Lower lobe of right lung (tissue), 2 donors: ENCODE measurements around the gene LHFPL6. TPM values are rescaled to one million over a fixed set of nuclear protein-coding genes. Genes with fewer than 3 reads are reported as not detected.

Source experiments
- ATAC-seq, 2 donors: fragments of 200-7000 bp; cut with Tn5 transposase; one replicate each; pipeline ENCODE4 v1.9.1; 2020 to 2022; ENCODE audit warnings: mild to moderate bottlenecking in 2 of 2, moderate library complexity in 2 of 2
- DNase-seq: peaks from one replicate; pipeline ENCODE4 v3.0.0-alpha.2; 2020
- H3K27ac ChIP-seq: fragments of 200-600 bp; one replicate; pipeline ENCODE4 v1.8.0; 2022
- H3K27me3 ChIP-seq: fragments of 200-600 bp; one replicate; pipeline ENCODE4 v1.8.0; 2022; ENCODE audit warnings: low read depth
- H3K36me3 ChIP-seq: fragments of 200-600 bp; one replicate; pipeline ENCODE4 v1.8.0; 2022; ENCODE audit warnings: mild to moderate bottlenecking
- H3K4me1 ChIP-seq: fragments of 200-600 bp; one replicate; pipeline ENCODE4 v1.8.0; 2022
- H3K4me3 ChIP-seq: fragments of 200-600 bp; one replicate; pipeline ENCODE4 v1.8.0; 2022; ENCODE audit warnings: mild to moderate bottlenecking
- H3K9me3 ChIP-seq: fragments of 200-600 bp; one replicate; pipeline ENCODE4 v1.8.0; 2022
- CTCF ChIP-seq: fragments of 200-600 bp; IDR thresholded peaks from one replicate; pipeline ENCODE4 v1.8.0; 2022; ENCODE audit warnings: antibody characterized with exemption, mild to moderate bottlenecking
- intact Hi-C: fragments of 100-400 bp; cut with DNase I; formaldehyde crosslinking; loops from one replicate; pipeline ENCODE4 v1.11.0; 2022
- total RNA-seq: library from RNA; stranded (reverse); fragmentation: NEBNext Ultra II Directional; extraction: Animal tissue kit (Norgen Biotek cat#: 25700); gene quantifications from one replicate; pipeline ENCODE4 v1.2.1, GENCODE V29; 2021
- donor health status: DM: no; HTN: yes; CAD: no; lungs with severe emphysema.

Gene LHFPL6
- total RNA-seq, 1 donor from 2014 or later = 68.7 TPM

- ATAC-seq (no peak), DNase-seq (no peak)
- H3K4me3 ChIP-seq = no peak overlapping the region
- no peaks in the 10 kb centered on the region for H3K9me3 ChIP-seq
- intact Hi-C loops = no loop called here
- TF ChIP-seq CTCF = no peak
- H3K4me1 ChIP-seq = no peaks in the 10 kb centered on the region
- H3K27me3 ChIP-seq = no peaks in the 10 kb centered on the region
- no peak overlapping the region for H3K27ac ChIP-seq
- no peaks in the 10 kb centered on the region for H3K36me3 ChIP-seq
These were observed 231.3 kb downstream of the LHFPL6 start for GRCh38 chr13:39371706-39372105.

- Histone ChIP-seq H3K36me3 (no peaks in the 10 kb centered on the region), H3K27ac (no peak overlapping the region), H3K4me1 (no peaks in the 10 kb centered on the region), H3K4me3 (no peak overlapping the region), H3K9me3 (no peaks in the 10 kb centered on the region), H3K27me3 (no peaks in the 10 kb centered on the region)
- DNase-seq (no peak), ATAC-seq (no peak)
- intact Hi-C loops = no loop called here
- no peak for TF ChIP-seq CTCF
These were observed 232.4 kb downstream of the LHFPL6 start for GRCh38 chr13:39370554-39370953.

GRCh38 chr13:39370048-39370447 lies 232.9 kb downstream of the LHFPL6 start:
- H3K36me3 ChIP-seq = no peaks in the 10 kb centered on the region
- H3K4me3 ChIP-seq = no peak overlapping the region
- no peak for TF ChIP-seq CTCF
- DNase-seq (no peak), ATAC-seq (no peak)
- intact Hi-C loops = no loop called here
- H3K27me3 ChIP-seq = no peaks in the 10 kb centered on the region
- H3K4me1 ChIP-seq = no peaks in the 10 kb centered on the region
- H3K9me3 ChIP-seq = no peaks in the 10 kb centered on the region
- H3K27ac ChIP-seq = no peak overlapping the region

GRCh38 chr13:39369161-39369890 lies 233.7 kb downstream of the LHFPL6 start:
- TF ChIP-seq CTCF = no peak
- H3K4me3 ChIP-seq = no peak overlapping the region
- no peaks in the 10 kb centered on the region for H3K4me1 ChIP-seq
- no peaks in the 10 kb centered on the region for H3K27me3 ChIP-seq
- no peak for ATAC-seq
- H3K36me3 ChIP-seq = no peaks in the 10 kb centered on the region
- DNase-seq = no peak
- H3K27ac ChIP-seq = no peak overlapping the region
- intact Hi-C loops = no loop called here
- no peaks in the 10 kb centered on the region for H3K9me3 ChIP-seq

- Histone ChIP-seq H3K27me3 (no peaks in the 10 kb centered on the region), H3K4me1 (peaks cover 5% of the 10 kb centered on the region), H3K4me3 (no peak overlapping the region), H3K36me3 (no peaks in the 10 kb centered on the region), H3K9me3 (no peaks in the 10 kb centered on the region), H3K27ac (no peak overlapping the region)
- no peak for TF ChIP-seq CTCF
- DNase-seq = no peak
- intact Hi-C loops = no loop called here
- ATAC-seq = no peak
These were observed 237.1 kb downstream of the LHFPL6 start for GRCh38 chr13:39365879-39366278.
